Measurements from ENCODE around the gene HERC2.

- TF ChIP-seq POLR2AphosphoS5 (IDR thresholded peaks at IDR 0.05) (no peak), POLR2A (IDR thresholded peaks at IDR 0.05) (no peak)
- TF ChIP-seq, protein P1, sequence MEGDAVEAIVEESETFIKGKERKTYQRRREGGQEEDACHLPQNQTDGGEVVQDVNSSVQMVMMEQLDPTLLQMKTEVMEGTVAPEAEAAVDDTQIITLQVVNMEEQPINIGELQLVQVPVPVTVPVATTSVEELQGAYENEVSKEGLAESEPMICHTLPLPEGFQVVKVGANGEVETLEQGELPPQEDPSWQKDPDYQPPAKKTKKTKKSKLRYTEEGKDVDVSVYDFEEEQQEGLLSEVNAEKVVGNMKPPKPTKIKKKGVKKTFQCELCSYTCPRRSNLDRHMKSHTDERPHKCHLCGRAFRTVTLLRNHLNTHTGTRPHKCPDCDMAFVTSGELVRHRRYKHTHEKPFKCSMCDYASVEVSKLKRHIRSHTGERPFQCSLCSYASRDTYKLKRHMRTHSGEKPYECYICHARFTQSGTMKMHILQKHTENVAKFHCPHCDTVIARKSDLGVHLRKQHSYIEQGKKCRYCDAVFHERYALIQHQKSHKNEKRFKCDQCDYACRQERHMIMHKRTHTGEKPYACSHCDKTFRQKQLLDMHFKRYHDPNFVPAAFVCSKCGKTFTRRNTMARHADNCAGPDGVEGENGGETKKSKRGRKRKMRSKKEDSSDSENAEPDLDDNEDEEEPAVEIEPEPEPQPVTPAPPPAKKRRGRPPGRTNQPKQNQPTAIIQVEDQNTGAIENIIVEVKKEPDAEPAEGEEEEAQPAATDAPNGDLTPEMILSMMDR (IDR thresholded peaks at IDR 0.05) = no peak
Observed at GRCh38 chr15:28109626-28110455, 212.1 kb downstream of the HERC2 start.

Measured in sigmoid colon (tissue), 4 donors.